ENCODE measurements around the gene PLCD3.
"Not testable (repeated sequence)": the region's sequence is repeated elsewhere in the genome, so short reads cannot be mapped to it uniquely, and the experiment has no call there.

PLCD3 gene

GRCh38 chr17:45135192-45135977 lies 3.1 kb upstream of the PLCD3 start, which contains the start of gene ACBD4:
TSS of gene ACBD4 (plus strand) at chr17:45135687. CDS start at chr17:45136145, 458 bp downstream.
- peak; percentile 90 to 98 (median 97) for DNase-seq (ENCODE audit: low read depth in 3 of 3)

GRCh38 chr17:45132572-45133463 lies 503 bp upstream of the PLCD3 start:
- peak in 2 of 3 experiments; percentile 52 to 69 for DNase-seq (ENCODE audit: low read depth in 3 of 3)

GRCh38 chr17:45131616-45132319 lies 547 bp downstream of the PLCD3 start:
- DNase-seq (ENCODE audit: low read depth in 3 of 3), result peak in 1 of 3 experiments; percentile 40

- no peak for DNase-seq (ENCODE audit: low read depth in 3 of 3)
These were observed 1.4 kb downstream of the PLCD3 start for GRCh38 chr17:45130681-45131615.

- DNase-seq (ENCODE audit: low read depth in 3 of 3), result no peak
These were observed 2.2 kb downstream of the PLCD3 start for GRCh38 chr17:45129940-45130680.

- no peak for DNase-seq (ENCODE audit: low read depth in 3 of 3)
These were observed 2.8 kb downstream of the PLCD3 start for GRCh38 chr17:45129426-45129939.

- DNase-seq (ENCODE audit: low read depth in 3 of 3), result no peak
These were observed 3.3 kb downstream of the PLCD3 start for GRCh38 chr17:45128989-45129388.

- no peak for DNase-seq (ENCODE audit: low read depth in 3 of 3)
These were observed 4.0 kb downstream of the PLCD3 start for GRCh38 chr17:45128331-45128730.

GRCh38 chr17:45127548-45128300 lies 4.6 kb downstream of the PLCD3 start:
- DNase-seq (ENCODE audit: low read depth in 3 of 3), result no peak

GRCh38 chr17:45127207-45127547 lies 5.1 kb downstream of the PLCD3 start:
- no peak for DNase-seq (ENCODE audit: low read depth in 3 of 3)

GRCh38 chr17:45125509-45125908 lies 6.8 kb downstream of the PLCD3 start:
- no peak for DNase-seq (ENCODE audit: low read depth in 3 of 3)

GRCh38 chr17:45124797-45125122 lies 7.6 kb downstream of the PLCD3 start:
- not testable (repeated sequence) for DNase-seq (ENCODE audit: low read depth in 3 of 3)

- no peak for DNase-seq (ENCODE audit: low read depth in 3 of 3)
These were observed 8.2 kb downstream of the PLCD3 start for GRCh38 chr17:45123930-45124796.

- no peak for DNase-seq (ENCODE audit: low read depth in 3 of 3)
These were observed 9.1 kb downstream of the PLCD3 start for GRCh38 chr17:45123076-45123770.

GRCh38 chr17:45121055-45121454 lies 11.3 kb downstream of the PLCD3 start:
- DNase-seq (ENCODE audit: low read depth in 3 of 3), result no peak

GRCh38 chr17:45120558-45120957 lies 11.8 kb downstream of the PLCD3 start:
- DNase-seq (ENCODE audit: low read depth in 3 of 3), result no peak

GRCh38 chr17:45119964-45120363 lies 12.4 kb downstream of the PLCD3 start:
- no peak for DNase-seq (ENCODE audit: low read depth in 3 of 3)

- no peak for DNase-seq (ENCODE audit: low read depth in 3 of 3)
These were observed 13.6 kb downstream of the PLCD3 start for GRCh38 chr17:45118691-45119090.
